ENCODE results near the gene CPNE9. TPM values are rescaled to one million over a fixed set of nuclear protein-coding genes. Genes with fewer than 3 reads are reported as not detected.

Gene CPNE9
- total and polyA plus RNA-seq, 2 of the 13 experiments (the other 11 are each of a cell fraction or from before 2014, with no cell fraction given), result 0.20 TPM; not detected in 1

- TF ChIP-seq ZNF142 (CRISPR knock-in tag; IDR thresholded peaks at IDR 0.05) (0 out of 2 replicates have a peak, but pooled peaks have one; percentile 45), ZNF329 (CRISPR knock-in tag; IDR thresholded peaks at IDR 0.05; ENCODE audit: low read depth) (0 out of 2 replicates have a peak, but pooled peaks have one; percentile 54), TEAD2 (CRISPR knock-in tag; IDR thresholded peaks at IDR 0.05) (no peak), PCBP1 (IDR thresholded peaks at IDR 0.05; ENCODE audit: borderline replicate concordance, low read depth, low read length) (0 out of 2 replicates have a peak, but pooled peaks have one; percentile 63), ZBTB42 (CRISPR knock-in tag; IDR thresholded peaks at IDR 0.05) (no peak), CREM (IDR thresholded peaks at IDR 0.05) (peak; percentile 64), CREM (CRISPR knock-in tag; IDR thresholded peaks at IDR 0.05) (no peak; the same call in 1 of the 2 replicates), IRF2 (CRISPR knock-in tag; IDR thresholded peaks at IDR 0.05) (peak; percentile 65), POLR2G (IDR thresholded peaks at IDR 0.05; ENCODE audit: low read depth, low read length) (peak; percentile 74), ZNF782 (CRISPR knock-in tag; IDR thresholded peaks at IDR 0.05; ENCODE audit: borderline replicate concordance) (no peak), ZNF33A (CRISPR knock-in tag; IDR thresholded peaks at IDR 0.05; ENCODE audit: borderline replicate concordance) (no peak), ZNF143 (CRISPR knock-in tag; IDR thresholded peaks at IDR 0.05) (peak; percentile 48; the same call in 1 of the 2 replicates), POLR2AphosphoS2 (IDR thresholded peaks at IDR 0.05; ENCODE audit: low read depth, low read length) (no peak), SATB2 (CRISPR knock-in tag; IDR thresholded peaks at IDR 0.05) (no peak), AKNA (CRISPR knock-in tag; IDR thresholded peaks at IDR 0.05; ENCODE audit: borderline replicate concordance) (no peak), KLF6 (CRISPR knock-in tag; IDR thresholded peaks at IDR 0.05) (no peak), KLF13 (CRISPR knock-in tag; IDR thresholded peaks at IDR 0.05) (no peak), MED13 (CRISPR knock-in tag; IDR thresholded peaks at IDR 0.05) (peak; percentile 41; the same call in 1 of the 2 replicates)
- TF ChIP-seq, protein P1, sequence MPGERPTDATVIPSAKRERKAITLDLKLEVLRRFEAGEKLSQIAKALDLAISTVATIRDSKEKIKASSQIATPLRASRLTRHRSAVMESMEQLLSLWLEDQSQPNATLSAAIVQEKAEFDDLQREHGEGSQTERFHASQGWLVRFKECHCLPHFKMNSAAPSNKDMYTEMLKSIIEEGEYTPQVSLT (CRISPR knock-in tag; IDR thresholded peaks at IDR 0.05; ENCODE audit: borderline replicate concordance, low read depth), result no peak
Observed at GRCh38 chr3:9731206-9732079, 27.8 kb downstream of the CPNE9 start, which contains the start of gene BRPF1 (continued).

Measured in HepG2 (cell line).